Activated naive CD4-positive, alpha-beta T cell treated with anti-CD3 and anti-CD28 coated beads for 36 hours (primary cell): ENCODE results near the gene ZNF587B. TPM values are rescaled to one million over a fixed set of nuclear protein-coding genes. Genes with fewer than 3 reads are reported as not detected.
A peak's percentile ranks its signal among the peaks of the same experiment; 100 is the strongest.
"Not testable (repeated sequence)": the region's sequence is repeated elsewhere in the genome, so short reads cannot be mapped to it uniquely, and the experiment has no call there.

Source experiments
- CTCF ChIA-PET: fragments of 350-600 bp; sonication (Branson Sonifier 250); formaldehyde crosslinking; loops from one replicate; lab custom pipeline; 2021; ENCODE audit warnings: antibody characterized with exemption; lab: Charles Lee
- DNase-seq: peaks from one replicate; pipeline ENCODE4 v3.0.0-alpha.2; 2020
- H3K27ac Mint-ChIP-seq: one replicate; pipeline ENCODE4 v1.8.0; 2021; ENCODE audit warnings: mild to moderate bottlenecking, mixed read lengths
- H3K27me3 Mint-ChIP-seq: one replicate; pipeline ENCODE4 v1.8.0; 2021; ENCODE audit warnings: low read depth, mixed read lengths
- H3K36me3 Mint-ChIP-seq: one replicate; pipeline ENCODE4 v1.8.0; 2021; ENCODE audit warnings: low read depth, mixed read lengths
- H3K4me1 Mint-ChIP-seq: one replicate; pipeline ENCODE4 v1.8.0; 2021; ENCODE audit warnings: low read depth, mixed read lengths
- H3K4me3 Mint-ChIP-seq: one replicate; pipeline ENCODE4 v1.8.0; 2021; ENCODE audit warnings: mild to moderate bottlenecking, moderate library complexity, mixed read lengths
- H3K9me3 Mint-ChIP-seq: one replicate; pipeline ENCODE4 v1.8.0; 2021; ENCODE audit warnings: mixed read lengths
- intact Hi-C: fragments of 100-400 bp; cut with micrococcal nuclease; formaldehyde crosslinking; loops from one replicate; pipeline ENCODE4 v1.15.1; 2023
- total RNA-seq, 2 experiments: library from RNA; stranded (reverse); gene quantifications; one replicate each; pipeline ENCODE4 v1.2.3, GENCODE V29; 2021

The ZNF587B gene
- total RNA-seq, 2 experiments from 2014 or later = 8.7 to 9.2 TPM

DNA sequence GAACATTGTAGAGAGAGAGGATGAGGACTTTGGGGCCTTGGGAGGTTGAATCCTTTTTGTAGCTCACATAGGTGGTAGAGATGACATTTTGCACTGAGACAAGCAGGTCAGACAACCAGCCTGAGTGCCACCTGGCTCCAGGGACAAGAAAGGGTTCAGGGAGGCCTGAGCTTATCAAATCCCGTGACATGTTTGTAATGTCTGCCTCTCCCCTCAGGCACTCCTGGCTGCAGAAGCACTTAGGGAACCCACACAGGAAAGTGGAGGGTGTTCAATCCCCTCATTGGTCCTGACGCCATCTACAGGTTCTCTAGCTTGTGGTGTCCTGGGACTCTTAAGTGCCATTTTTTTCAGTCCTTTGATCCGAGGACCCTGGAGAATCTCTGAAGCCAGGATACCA lies 9.0 kb upstream of the ZNF587B start:
- intact Hi-C loops, H3K27me3 Mint-ChIP-seq, DNase-seq, H3K9me3 Mint-ChIP-seq, H3K27ac Mint-ChIP-seq: not testable (repeated sequence)
- CTCF ChIA-PET = interaction anchor here (1.3 kb wide), 1 partner anchor 9 kb away, joined by 3 read pairs; the partner anchor contains the start of gene ZNF587B
- Mint-ChIP-seq H3K36me3 (peaks cover 45% of the 10 kb centered on the region), H3K4me3 (peak overlapping the region; percentile 99), H3K4me1 (peaks cover 46% of the 10 kb centered on the region)

DNA sequence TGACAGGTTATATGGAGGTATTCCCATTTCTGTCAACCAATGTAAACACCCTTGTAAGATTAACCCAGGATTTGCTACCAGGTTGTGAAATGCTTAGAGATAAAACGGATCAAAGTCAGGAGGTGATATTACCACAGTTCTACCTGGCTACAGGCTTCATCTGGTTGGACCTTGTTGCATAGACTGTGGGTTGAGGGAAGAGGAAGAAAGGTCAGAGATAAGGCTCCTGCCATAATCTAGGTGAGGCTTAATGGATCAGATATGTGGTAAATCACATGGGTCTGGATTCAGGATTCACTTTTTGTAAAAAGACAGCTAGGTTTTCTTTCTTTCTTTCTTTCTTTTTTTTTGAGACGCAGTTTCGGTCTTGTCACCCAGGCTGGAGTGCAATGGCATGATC lies 8.6 kb upstream of the ZNF587B start:
- Mint-ChIP-seq H3K36me3 (peaks cover 49% of the 10 kb centered on the region), H3K4me1 (peaks cover 47% of the 10 kb centered on the region), H3K4me3 (peak overlapping the region; percentile 99)
- intact Hi-C loops, H3K9me3 Mint-ChIP-seq, H3K27ac Mint-ChIP-seq, CTCF ChIA-PET, H3K27me3 Mint-ChIP-seq, DNase-seq: not testable (repeated sequence)

DNA sequence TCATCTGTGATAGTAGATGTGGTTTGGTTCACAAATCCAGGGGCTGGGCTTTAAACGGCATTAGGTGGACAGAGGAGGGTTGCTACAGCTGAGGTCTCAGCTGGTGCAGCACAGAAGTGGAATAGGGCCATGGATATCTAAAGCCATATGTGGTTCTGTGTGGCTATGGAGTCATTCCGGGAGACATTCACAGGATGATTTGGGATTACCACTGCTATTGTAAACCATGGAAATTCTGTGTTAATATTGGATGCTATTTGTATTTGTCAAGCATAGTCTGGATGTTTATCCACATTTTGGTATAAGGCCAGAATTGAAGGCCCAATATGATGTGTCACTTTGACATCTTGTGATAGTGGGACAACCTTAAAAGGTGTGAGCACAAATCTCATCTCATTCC lies 6.9 kb upstream of the ZNF587B start:
- CTCF ChIA-PET, H3K9me3 Mint-ChIP-seq, intact Hi-C loops, H3K27me3 Mint-ChIP-seq, H3K27ac Mint-ChIP-seq, DNase-seq, H3K4me3 Mint-ChIP-seq: not testable (repeated sequence)
- peaks cover 52% of the 10 kb centered on the region for H3K4me1 Mint-ChIP-seq
- peaks cover 59% of the 10 kb centered on the region for H3K36me3 Mint-ChIP-seq

DNA sequence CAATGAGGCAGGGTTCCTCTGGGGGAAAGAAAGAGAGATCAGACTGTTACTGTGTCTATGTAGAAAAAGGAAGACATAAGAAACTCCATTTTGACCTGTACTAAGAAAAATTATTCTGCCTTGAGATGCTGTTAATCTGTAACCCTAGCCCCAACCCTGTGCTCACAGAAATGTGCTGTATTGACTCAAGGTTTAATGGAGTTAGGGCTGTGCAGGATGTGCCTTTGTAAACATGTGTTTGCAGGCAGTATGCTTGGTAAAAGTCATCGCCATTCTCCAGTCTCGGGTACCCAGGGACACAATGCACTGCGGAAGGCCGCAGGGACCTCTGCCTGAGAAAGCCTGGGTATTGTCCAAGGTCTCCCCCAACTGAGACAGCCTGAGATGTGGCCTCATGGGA lies 6.5 kb upstream of the ZNF587B start:
- H3K27me3 Mint-ChIP-seq, H3K9me3 Mint-ChIP-seq, H3K4me3 Mint-ChIP-seq, CTCF ChIA-PET, DNase-seq, intact Hi-C loops: not testable (repeated sequence)
- H3K27ac Mint-ChIP-seq = peak overlapping the region; percentile 18
- H3K4me1 Mint-ChIP-seq = peaks cover 49% of the 10 kb centered on the region
- H3K36me3 Mint-ChIP-seq = peaks cover 59% of the 10 kb centered on the region

DNA sequence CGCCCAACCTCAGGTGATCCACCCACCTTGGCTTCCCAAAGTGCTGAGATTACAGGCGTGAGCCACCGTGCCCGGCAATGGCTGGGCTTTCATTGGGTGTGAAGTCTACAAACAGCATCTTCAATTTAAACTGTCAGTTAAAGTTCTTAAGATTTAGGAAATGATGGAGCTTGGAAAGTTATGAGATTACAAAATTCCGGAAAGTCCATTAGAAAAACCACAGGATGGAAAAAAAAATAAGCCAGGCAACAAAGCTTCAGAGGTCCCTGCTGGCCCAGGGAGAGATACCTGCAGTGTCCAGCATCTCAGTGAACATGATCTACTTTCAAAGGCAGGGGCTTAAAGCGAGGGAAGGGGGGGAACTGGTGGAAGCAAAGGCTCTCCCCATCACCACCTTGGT lies 4.6 kb upstream of the ZNF587B start:
- CTCF ChIA-PET = no interaction called here
- Mint-ChIP-seq H3K4me3 (no peak overlapping the region), H3K27me3 (no peaks in the 10 kb centered on the region), H3K9me3 (no peaks in the 10 kb centered on the region), H3K36me3 (peaks cover 67% of the 10 kb centered on the region), H3K4me1 (peaks cover 52% of the 10 kb centered on the region), H3K27ac (no peak overlapping the region)
- intact Hi-C loops = no loop called here
- no peak for DNase-seq

DNA sequence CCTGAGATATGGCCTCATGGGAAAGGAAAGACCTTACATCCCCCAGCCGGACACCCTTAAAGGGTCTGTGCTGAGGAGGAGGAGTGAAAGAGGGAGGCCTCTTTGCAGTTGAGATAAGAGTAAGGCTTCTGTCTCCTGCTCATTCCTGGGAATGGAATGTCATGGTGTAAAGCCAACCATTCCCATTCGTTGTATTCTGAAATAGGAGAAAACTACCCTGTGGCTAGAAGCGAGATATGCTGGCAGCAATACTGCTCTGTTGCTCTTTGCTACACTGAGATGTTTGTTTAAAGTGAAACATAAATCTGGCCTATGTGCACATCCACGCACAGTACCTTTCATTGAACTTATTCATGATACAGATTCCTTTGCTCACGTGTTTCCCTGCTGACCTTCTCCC lies 783 bp upstream of the ZNF587B start:
- H3K9me3 Mint-ChIP-seq = no peaks in the 10 kb centered on the region
- H3K4me3 Mint-ChIP-seq = no peak overlapping the region
- H3K27ac Mint-ChIP-seq = no peak overlapping the region
- DNase-seq = no peak
- intact Hi-C loops = no loop called here
- H3K36me3 Mint-ChIP-seq = peaks cover 59% of the 10 kb centered on the region
- H3K4me1 Mint-ChIP-seq = peaks cover 30% of the 10 kb centered on the region
- H3K27me3 Mint-ChIP-seq = no peaks in the 10 kb centered on the region
- CTCF ChIA-PET = no interaction called here

DNA sequence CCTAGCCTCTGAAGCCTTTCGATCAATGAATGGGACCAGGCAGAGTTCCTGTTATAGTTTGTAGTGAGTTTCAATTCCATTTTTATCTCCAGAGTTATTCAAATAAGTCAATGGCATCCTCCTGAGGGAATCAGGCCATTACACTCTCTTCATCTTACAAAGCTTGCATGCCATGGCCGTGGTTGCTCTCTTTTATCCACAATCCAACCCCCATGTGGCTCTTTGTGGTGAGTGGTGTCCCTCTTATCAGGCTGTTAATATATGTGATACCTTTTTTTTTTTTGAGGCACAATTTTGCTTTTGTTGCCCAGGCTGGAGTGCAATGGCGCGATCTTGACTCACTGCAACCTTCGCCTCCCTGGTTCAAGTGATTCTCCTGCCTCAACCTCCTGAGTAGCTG lies 6.9 kb downstream of the ZNF587B start:
- DNase-seq, H3K27ac Mint-ChIP-seq, H3K9me3 Mint-ChIP-seq, H3K27me3 Mint-ChIP-seq, CTCF ChIA-PET, intact Hi-C loops, H3K4me3 Mint-ChIP-seq: not testable (repeated sequence)
- Mint-ChIP-seq H3K36me3 (peaks cover 36% of the 10 kb centered on the region), H3K4me1 (peaks cover 14% of the 10 kb centered on the region)

DNA sequence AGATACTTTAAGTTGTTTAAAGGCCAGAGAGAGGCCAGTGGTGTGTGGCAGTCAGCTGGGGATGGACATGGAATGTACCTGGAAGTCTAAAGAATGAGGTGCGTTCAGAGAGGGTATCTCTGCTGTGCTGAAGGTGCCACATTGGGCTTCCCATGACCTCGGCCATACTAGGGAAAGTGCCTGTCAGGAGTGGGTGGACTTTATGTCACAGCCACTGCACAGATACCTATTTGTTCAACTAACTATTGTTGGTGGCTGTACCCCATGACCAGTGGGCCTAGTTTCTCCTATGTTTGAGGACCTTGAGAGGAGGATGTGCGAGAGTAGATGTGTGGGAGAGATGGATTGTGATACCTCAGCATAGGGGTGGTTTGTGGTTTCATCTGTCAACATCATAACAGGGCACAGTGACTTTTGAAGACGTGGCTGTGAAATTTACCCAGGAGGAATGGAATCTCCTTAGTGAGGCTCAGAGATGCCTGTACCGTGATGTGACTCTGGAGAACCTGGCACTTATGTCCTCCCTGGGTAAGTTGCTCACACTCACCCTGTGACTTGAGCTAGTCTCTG lies 8.6 kb downstream of the ZNF587B start:
- DNase-seq, intact Hi-C loops, H3K9me3 Mint-ChIP-seq, CTCF ChIA-PET, H3K4me3 Mint-ChIP-seq, H3K27me3 Mint-ChIP-seq: not testable (repeated sequence)
- H3K4me1 Mint-ChIP-seq = peaks cover 11% of the 10 kb centered on the region
- H3K27ac Mint-ChIP-seq = peak overlapping the region; percentile 32
- peaks cover 43% of the 10 kb centered on the region for H3K36me3 Mint-ChIP-seq

DNA sequence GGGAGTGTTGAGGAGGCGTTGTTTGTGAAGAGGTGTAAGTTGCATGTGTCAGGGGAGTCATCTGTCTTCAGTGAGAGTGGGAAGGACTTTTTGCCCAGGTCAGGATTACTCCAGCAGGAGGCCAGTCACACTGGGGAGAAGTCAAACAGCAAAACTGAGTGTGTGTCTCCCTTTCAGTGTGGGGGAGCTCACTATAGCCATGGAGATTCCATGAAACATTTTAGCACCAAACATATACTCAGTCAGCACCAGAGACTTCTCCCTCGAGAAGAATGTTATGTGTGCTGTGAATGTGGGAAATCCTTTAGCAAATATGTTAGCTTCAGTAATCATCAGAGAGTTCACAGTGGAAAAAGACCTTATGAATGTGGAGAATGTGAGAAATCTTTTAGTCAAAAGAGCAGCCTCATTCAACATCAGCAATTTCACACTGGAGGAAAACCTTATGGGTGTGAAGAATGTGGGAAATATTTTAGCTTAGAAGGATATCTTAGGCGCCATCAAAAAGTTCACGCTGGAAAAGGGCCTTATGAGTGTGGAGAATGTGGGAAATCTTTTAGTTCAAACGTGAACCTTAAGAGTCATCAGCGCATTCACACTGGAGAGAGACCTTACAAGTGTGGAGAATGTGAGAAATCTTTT lies 11.1 kb downstream of the ZNF587B start:
- intact Hi-C loops = no loop called here
- DNase-seq = no peak
- Mint-ChIP-seq H3K4me1 (peaks cover 11% of the 10 kb centered on the region), H3K4me3 (no peak overlapping the region), H3K27me3 (no peaks in the 10 kb centered on the region), H3K9me3 (no peaks in the 10 kb centered on the region), H3K36me3 (peaks cover 57% of the 10 kb centered on the region), H3K27ac (no peak overlapping the region)
- CTCF ChIA-PET = no interaction called here

DNA sequence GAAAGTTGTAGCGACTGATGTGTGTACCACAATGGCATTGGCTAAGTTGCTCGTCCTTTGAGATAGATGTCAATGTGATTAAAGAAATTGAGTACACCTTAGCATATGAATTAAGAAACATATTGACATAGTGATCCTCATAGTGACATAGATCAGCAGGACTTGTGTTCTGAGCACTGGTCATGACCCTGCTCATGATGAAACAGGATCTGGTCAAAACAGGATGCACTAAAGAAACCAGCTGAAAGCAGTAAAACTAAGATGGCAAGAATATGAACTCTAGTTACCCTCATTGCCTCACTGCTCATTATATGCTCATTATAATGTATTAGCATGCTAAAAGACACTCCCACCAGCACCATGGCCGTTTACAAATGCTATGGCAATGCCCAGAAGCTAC lies 17.1 kb downstream of the ZNF587B start:
- H3K27me3 Mint-ChIP-seq, DNase-seq, CTCF ChIA-PET, intact Hi-C loops, H3K27ac Mint-ChIP-seq, H3K9me3 Mint-ChIP-seq, H3K4me3 Mint-ChIP-seq: not testable (repeated sequence)
- peaks cover 53% of the 10 kb centered on the region for H3K36me3 Mint-ChIP-seq
- H3K4me1 Mint-ChIP-seq = peaks cover 22% of the 10 kb centered on the region

DNA sequence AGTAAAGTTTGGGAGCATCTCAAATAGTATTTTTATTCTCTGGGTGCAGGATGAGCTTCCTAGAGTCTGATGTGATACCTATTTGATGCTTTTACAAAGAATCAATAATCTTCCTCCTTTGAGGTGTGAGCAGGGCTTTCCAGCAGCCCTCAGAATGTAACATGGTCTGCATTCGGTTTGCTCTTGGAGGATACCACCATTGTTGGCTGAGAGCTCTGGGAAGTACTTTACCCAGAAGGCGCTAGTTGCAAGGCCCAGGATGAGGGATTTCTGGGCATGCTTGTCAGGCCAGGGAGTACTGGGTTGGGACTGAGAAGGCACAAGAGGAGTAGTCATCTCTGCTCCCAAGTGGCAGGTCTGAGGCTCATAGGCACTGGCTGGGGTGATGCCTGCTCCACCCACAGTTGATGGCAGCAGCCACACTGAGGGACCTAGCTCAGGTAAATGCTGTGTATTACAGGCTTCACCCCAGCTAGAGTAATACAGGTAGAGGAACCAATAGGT lies 19.1 kb downstream of the ZNF587B start:
- intact Hi-C loops = loop anchor here (1.0 to 2.0 kb wide), 2 partner anchors 30 to 68 kb away; partner anchors contain the start of gene ZNF417
- not testable (repeated sequence) for H3K27me3 Mint-ChIP-seq, DNase-seq
- Mint-ChIP-seq H3K27ac (peak overlapping the region; percentile 24), H3K4me1 (peaks cover 21% of the 10 kb centered on the region), H3K4me3 (peak overlapping the region; percentile 84), H3K36me3 (peaks cover 58% of the 10 kb centered on the region), H3K9me3 (peaks cover 11% of the 10 kb centered on the region)
- CTCF ChIA-PET = interaction anchor here (0.6 kb wide), 1 partner anchor 282 kb away, joined by 3 read pairs; no protein-coding TSS in a partner anchor

DNA sequence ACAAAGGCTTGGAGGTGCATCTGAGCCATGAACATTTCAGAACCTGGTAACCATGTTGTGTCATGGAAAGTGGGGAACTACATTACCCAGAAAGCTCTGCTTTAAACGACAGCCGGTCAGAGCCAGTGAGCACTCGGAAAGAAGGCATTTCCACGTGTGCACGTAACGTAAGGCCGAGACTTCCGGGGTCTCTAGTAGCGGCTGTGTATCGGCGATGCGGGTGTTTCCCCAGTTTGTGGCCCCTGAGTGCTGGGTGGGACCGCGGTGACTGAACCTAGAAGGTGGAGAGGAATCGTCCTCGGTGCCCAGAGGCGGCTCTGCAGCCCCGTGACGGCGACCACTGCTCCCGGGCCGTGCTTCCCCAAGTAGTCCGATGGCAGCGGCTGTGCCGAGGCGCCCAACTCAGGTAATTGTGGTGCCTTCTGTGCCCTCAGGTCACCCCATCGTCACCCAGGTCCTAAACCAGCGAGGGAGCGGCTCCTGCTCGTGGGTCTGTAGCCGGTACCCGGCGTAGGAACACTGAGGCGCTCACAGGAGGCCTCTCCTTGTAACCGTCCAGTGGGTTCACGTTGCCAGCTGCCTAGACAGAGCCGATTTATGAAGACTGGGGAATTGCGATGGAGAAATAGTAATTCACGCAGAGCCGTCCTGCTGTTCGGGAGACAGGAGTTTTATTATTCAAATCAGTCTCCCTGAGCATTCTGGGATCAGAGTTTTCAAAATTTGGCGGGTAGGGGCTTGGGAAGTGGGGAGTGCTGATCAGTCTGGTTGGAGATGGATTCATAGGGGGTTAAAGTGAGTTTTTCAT lies 19.8 kb downstream of the ZNF587B start, which contains the start of gene ZNF587:
Gene ZNF587 (plus strand): TSS at position 194 of the 808 bp plus-strand sequence. CDS start 180 bp downstream, at position 374.
- DNase-seq = peak; percentile 82
- H3K4me3 Mint-ChIP-seq = peak within 1 kb of the TSS; percentile 84
- intact Hi-C loops = loop anchor here (1.0 to 2.0 kb wide), 2 partner anchors 31 to 67 kb away; partner anchors contain the start of gene ZNF417
- peak within 1 kb of the TSS; percentile 77 for H3K27ac Mint-ChIP-seq
- H3K4me1 Mint-ChIP-seq = peaks cover 21% of the 10 kb centered on the region
- CTCF ChIA-PET = interaction anchor here (0.6 kb wide), 1 partner anchor 282 kb away, joined by 3 read pairs; no protein-coding TSS in a partner anchor
- peaks cover 11% of the 10 kb centered on the region for H3K9me3 Mint-ChIP-seq
- peaks cover 58% of the 10 kb centered on the region for H3K36me3 Mint-ChIP-seq
- H3K27me3 Mint-ChIP-seq = not testable (repeated sequence)
